Measurements from ENCODE around the gene SAMD1. TPM values are rescaled to one million over a fixed set of nuclear protein-coding genes. Genes with fewer than 3 reads are reported as not detected.

SAMD1 gene
- total RNA-seq, 4 donors from 2014 or later: 23.2 to 61.1 (median 33.2) TPM

DNA sequence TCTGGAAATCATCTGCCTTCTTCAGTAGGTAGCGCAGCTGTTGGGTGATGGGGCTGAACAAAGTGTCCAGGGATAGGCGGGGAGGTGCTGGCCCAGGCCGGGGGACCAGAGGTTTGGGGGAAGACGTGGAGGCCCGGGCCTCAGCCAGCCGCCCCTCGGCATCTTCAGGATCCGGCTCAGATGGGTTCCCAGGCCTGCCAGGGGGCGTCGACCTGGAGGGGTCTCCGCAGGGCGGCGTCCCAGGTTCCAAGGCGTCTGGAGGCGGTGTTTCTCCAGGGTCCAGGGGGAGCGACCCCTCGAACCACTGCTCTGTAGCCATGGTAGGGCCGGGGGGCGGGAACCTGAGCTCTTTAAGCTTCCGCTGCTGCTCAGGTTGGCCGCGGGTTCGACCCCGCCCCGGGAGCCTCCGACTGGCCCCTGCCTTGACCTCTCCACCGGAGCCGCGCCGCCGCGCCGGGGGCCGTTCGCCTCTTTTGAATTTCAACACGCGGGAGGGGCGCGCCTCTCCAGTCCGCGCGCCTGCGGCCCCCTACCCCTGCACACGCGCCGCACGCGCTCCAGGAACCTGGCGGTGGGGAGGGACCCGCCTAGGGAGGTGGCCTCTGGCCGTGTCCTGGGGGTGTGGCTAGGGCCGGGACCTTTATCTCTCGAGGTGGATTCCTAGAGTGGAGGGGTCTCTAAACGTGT is 5.1 kb downstream of the SAMD1 start, which contains the start of gene C19orf67:
Gene C19orf67 (minus strand): TSS at position 475 of the 687 bp plus-strand sequence. CDS start 156 bp downstream, at position 319.
- 75 to 80% methylated on average over 23 to 54 of the region's 54 CpGs for WGBS, 2 donors

DNA sequence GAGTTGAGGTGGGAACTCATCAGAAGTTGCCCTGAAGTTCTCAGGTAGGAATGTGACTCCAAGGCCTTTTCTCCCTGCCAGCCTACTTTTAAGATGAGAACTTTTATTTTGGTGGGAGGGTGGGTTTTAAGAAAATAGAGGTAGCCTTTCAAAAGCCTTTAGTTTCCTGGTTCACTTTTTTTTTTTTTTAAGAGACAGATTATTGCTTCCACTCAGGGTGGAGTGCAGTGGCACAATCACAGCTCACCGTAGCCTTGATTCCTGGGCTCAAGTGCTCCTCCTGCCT is 7.9 kb downstream of the SAMD1 start:
- H3K4me3 ChIP-seq (ENCODE audit: low read depth, poor library complexity, severe bottlenecking): no peak overlapping the region
- intact Hi-C loops (cut with DNase I; ENCODE audit: low total_unique reads): no loop called here
- no peak for TF ChIP-seq POLR2A (IDR thresholded peaks at IDR 0.05)
- TF ChIP-seq, protein P1, sequence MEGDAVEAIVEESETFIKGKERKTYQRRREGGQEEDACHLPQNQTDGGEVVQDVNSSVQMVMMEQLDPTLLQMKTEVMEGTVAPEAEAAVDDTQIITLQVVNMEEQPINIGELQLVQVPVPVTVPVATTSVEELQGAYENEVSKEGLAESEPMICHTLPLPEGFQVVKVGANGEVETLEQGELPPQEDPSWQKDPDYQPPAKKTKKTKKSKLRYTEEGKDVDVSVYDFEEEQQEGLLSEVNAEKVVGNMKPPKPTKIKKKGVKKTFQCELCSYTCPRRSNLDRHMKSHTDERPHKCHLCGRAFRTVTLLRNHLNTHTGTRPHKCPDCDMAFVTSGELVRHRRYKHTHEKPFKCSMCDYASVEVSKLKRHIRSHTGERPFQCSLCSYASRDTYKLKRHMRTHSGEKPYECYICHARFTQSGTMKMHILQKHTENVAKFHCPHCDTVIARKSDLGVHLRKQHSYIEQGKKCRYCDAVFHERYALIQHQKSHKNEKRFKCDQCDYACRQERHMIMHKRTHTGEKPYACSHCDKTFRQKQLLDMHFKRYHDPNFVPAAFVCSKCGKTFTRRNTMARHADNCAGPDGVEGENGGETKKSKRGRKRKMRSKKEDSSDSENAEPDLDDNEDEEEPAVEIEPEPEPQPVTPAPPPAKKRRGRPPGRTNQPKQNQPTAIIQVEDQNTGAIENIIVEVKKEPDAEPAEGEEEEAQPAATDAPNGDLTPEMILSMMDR (IDR thresholded peaks at IDR 0.05): no peak
- 0 to 15% methylated on average over 1 of the region's 1 CpG for WGBS, 2 donors
- DNase-seq (ENCODE audit: low spot score in 2 of 2): no peak

More for the DNA sequence above, 5.1 kb downstream of the SAMD1 start, which contains the start of gene C19orf67:
- TF ChIP-seq, protein P1 (IDR thresholded peaks at IDR 0.05): no peak
- TF ChIP-seq POLR2A (IDR thresholded peaks at IDR 0.05): no peak
- no peak within 1 kb of the TSS for H3K4me3 ChIP-seq (ENCODE audit: low read depth, poor library complexity, severe bottlenecking)
- no peak for DNase-seq (ENCODE audit: low spot score in 2 of 2)
- intact Hi-C loops (cut with DNase I; ENCODE audit: low total_unique reads): no loop called here

DNA sequence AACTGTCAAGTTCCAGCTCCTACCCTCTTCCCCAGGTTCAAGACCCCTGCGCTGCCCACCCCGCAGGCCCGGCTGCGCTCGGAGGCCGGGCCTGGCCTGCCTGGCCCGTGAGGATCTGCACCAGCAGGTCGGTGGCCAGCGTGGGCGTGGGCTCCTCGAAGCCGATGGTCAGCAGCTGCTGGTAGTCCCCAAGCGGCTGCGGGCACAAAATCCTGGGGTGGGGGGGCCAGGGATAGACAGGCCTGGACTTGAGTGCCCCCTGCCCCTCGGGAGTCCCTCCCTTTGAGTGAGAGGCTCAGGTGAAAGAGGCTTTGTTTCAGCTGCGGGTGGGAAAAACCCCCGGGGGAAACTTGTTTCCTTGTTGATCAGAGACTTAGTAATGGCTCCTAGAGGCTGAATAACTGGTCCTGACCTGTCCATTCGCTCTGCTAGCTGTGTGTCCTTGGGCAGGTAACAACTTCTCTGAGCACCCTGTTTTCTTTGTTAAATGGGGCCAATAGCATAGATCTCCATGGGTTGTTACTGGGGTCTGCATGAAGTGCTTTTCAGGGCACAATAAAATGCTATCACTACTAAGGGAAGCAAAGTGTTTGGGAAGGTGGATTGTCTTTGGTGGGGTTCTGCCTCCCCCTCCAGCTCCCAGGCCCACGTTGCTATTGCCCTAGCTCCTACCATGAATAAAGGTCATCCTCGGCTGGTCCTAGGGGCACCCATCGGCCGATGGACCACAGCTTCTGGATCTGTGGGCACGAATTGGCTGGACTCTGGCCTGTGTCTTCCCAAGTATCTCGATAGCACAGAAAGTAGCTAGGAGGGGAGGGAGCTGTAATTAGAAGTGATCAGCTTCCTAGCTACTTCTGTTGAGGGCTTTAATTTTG is 8.5 kb downstream of the SAMD1 start:
- intact Hi-C loops (cut with DNase I; ENCODE audit: low total_unique reads): no loop called here
- TF ChIP-seq, protein P1 (IDR thresholded peaks at IDR 0.05): no peak
- TF ChIP-seq POLR2A (IDR thresholded peaks at IDR 0.05): no peak
- H3K4me3 ChIP-seq (ENCODE audit: low read depth, poor library complexity, severe bottlenecking): peak overlapping the region; percentile 70
- DNase-seq (ENCODE audit: low spot score in 2 of 2): peak in 1 of 2 donors; percentile 50
- WGBS, 2 donors: 18 to 23% methylated on average over 21 to 24 of the region's 24 CpGs

DNA sequence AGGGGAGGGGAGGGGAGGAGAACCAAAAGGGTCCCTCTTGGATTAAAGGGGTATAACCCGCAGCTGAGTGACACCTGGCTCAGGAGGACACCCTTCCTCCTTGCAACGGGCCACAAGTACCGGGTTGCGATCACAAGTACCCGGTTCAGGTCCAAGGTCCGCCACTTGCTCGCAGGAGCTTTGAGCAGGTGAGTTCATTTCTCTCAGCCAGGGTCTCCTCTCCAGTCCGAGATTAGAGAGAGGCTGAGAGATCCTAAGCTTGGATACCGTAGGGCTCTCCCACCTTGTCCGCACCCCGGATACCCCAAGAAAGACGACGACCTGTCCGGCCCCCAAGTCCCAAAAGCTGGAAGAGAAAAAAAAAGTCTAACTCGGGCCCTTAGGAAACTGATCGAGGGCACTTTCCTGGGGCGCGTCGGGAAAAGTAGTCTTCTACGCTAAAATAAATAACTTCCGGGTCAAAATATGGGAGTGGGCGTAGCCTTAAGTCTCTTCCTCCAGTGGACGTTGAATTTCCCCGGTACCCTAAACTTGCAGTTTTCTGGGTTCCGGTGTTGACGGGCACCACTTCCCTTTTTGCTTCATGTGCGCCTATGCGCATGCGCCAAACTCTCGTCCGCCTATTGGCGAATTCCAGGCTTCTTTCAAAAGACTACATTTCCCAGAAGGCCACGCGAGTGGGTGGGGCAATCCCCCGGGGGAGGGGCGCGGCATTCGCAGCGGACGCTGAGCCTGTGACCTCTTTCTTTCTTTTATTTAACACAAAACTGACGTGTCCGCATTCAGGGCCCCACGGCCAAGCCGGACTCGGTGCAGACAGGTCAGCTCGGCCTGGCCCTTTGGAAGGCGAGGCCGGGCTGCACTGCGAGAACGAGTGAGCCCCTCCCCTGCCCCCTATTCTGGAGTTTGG is 9.4 kb downstream of the SAMD1 start:
- intact Hi-C loops (cut with DNase I; ENCODE audit: low total_unique reads): no loop called here
- TF ChIP-seq POLR2A (IDR thresholded peaks at IDR 0.05): no peak
- TF ChIP-seq, protein P1 (IDR thresholded peaks at IDR 0.05): peak in 1 of 3 donors; percentile 14
- peak; percentile 99 to 100 for DNase-seq (ENCODE audit: low spot score in 2 of 2)
- H3K4me3 ChIP-seq (ENCODE audit: low read depth, poor library complexity, severe bottlenecking): peak overlapping the region; percentile 70
- 0% methylated on average over 50 of the region's 50 CpGs for WGBS, 2 donors

DNA sequence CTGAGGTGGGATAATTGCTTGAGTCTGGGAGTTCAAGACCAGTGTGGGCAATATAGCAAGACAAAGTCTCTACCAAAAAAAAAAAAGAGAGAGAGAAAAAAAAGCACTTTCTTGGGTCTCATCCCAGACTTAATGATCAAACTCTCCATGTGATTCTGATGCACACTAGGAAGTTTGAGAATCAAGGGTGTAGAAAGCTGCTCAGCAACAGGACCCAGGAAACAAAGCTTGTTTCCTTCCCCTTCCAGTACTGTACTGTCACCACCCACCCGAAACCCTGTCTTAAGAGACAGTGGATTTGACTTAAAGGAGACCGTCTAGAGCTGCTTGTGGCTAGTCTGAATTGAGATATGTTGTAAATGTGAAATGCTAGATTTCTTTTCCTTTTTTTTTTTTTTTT is 12.1 kb downstream of the SAMD1 start:
- intact Hi-C loops (cut with DNase I; ENCODE audit: low total_unique reads): no loop called here
- H3K4me3 ChIP-seq (ENCODE audit: low read depth, poor library complexity, severe bottlenecking): no peak overlapping the region
- TF ChIP-seq POLR2A (IDR thresholded peaks at IDR 0.05): no peak
- TF ChIP-seq, protein P1 (IDR thresholded peaks at IDR 0.05): no peak
- DNase-seq (ENCODE audit: low spot score in 2 of 2): no peak
- 43 to 65% methylated on average over 2 of the region's 2 CpGs for WGBS, 2 donors

All from lower leg skin (tissue), 4 donors.